GM12878 (cell line): Measurements from ENCODE around the gene CD2. TPM values are rescaled to one million over a fixed set of nuclear protein-coding genes. Genes with fewer than 3 reads are reported as not detected.
A peak's percentile ranks its signal among the peaks of the same experiment; 100 is the strongest.

Experiments
- ATAC-seq: fragments of 200-7000 bp; cut with Tn5 transposase; 3 replicates; pipeline ENCODE4 v1.9.1; 2020; ENCODE audit warnings: mild to moderate bottlenecking, moderate library complexity
- BruUV-seq: library from RNA; stranded (reverse); fragments of 400-500 nt; replicated peaks from 2 replicates; lab custom pipeline; 2021; lab: Mats Ljungman, UMichigan
- CTCF ChIA-PET: fragments of 300-600 bp; sonication (Branson Sonifier 250); formaldehyde crosslinking; extraction: SDS; loops from one replicate; lab custom pipeline; 2021; ENCODE audit warnings: inconsistent platforms; lab: Yijun Ruan, JAX
- POLR2A ChIA-PET: fragments of 350-600 bp; formaldehyde crosslinking; extraction: SDS; loops from one replicate; lab custom pipeline; 2021; ENCODE audit warnings: inconsistent platforms; lab: Charles Lee
- RAD21 ChIA-PET: fragments of 300-600 bp; sonication (Branson Sonifier 250); formaldehyde crosslinking; loops from one replicate; lab custom pipeline; 2023; ENCODE audit warnings: antibody characterized with exemption; ENCODE audit not compliant: unreplicated experiment; lab: Charles Lee
- SMC1A ChIA-PET: fragments of 300-600 bp; sonication (Branson Sonifier 250); formaldehyde crosslinking; loops from one replicate; lab custom pipeline; 2023; ENCODE audit not compliant: unreplicated experiment, uncharacterized antibody; lab: Charles Lee
- DNase-seq: peaks from one replicate; pipeline ENCODE4 v3.0.0-alpha.2; 2011; ENCODE audit warnings: low read depth, low spot score
- FAIRE-seq: peaks from 3 replicates; lab custom pipeline; 2011; peaks lifted over from hg19 to GRCh38; lab: Jason Lieb, UNC
- H2AFZ ChIP-seq: 2 replicates; pipeline ENCODE4 v1.6.0; 2011; ENCODE audit warnings: low read depth, low read length, control low read depth; ENCODE audit not compliant: control insufficient read depth
- H3K27ac ChIP-seq: 2 replicates; pipeline ENCODE4 v1.5.1; 2011; ENCODE audit warnings: control low read depth; ENCODE audit not compliant: control insufficient read depth, insufficient read depth
- H3K27me3 ChIP-seq, 2 experiments: replicated peaks in 1 of 2; 2 replicates each; pipeline versions ENCODE4 v1.6.0 to v1.6.1; 2011; ENCODE audit warnings: low read length in 1 of 2; ENCODE audit not compliant: control insufficient read depth in 2 of 2, insufficient read depth in 2 of 2
- H3K36me3 ChIP-seq, 2 experiments: 2 replicates each; pipeline ENCODE4 v1.5.1; 2011; ENCODE audit warnings: low read length in 1 of 2; ENCODE audit not compliant: control insufficient read depth in 2 of 2, insufficient read depth in 2 of 2
- H3K4me1 ChIP-seq: 2 replicates; pipeline ENCODE4 v1.6.1; 2011; ENCODE audit warnings: mild to moderate bottlenecking, low read length, moderate library complexity, mixed read lengths; ENCODE audit not compliant: control insufficient read depth, insufficient read depth
- H3K4me2 ChIP-seq: 2 replicates; pipeline ENCODE4 v1.6.0; 2011; ENCODE audit warnings: control low read depth; ENCODE audit not compliant: control insufficient read depth, insufficient read depth
- H3K4me3 ChIP-seq: fragments of 200-600 bp; sonication (generic); 2 replicates; pipeline ENCODE4 v1.5.1; 2016
- H3K79me2 ChIP-seq: 2 replicates; pipeline ENCODE4 v1.6.0; 2011; ENCODE audit warnings: low read length; ENCODE audit not compliant: control insufficient read depth, insufficient read depth
- H3K9ac ChIP-seq: 2 replicates; pipeline ENCODE4 v1.8.0; 2011; ENCODE audit warnings: low read length, control low read depth, mixed read lengths; ENCODE audit not compliant: control insufficient read depth, insufficient read depth
- H3K9me3 ChIP-seq: replicated peaks from 3 replicates; pipeline ENCODE4 v1.5.1; 2011; ENCODE audit warnings: mild to moderate bottlenecking, low read length; ENCODE audit not compliant: control insufficient read depth, insufficient read depth
- H4K20me1 ChIP-seq: 2 replicates; pipeline ENCODE4 v1.6.0; 2011; ENCODE audit not compliant: control insufficient read depth, insufficient read depth
- YBX1 ChIP-seq: fragments of 450-650 bp; IDR thresholded peaks from 2 replicates; pipeline ENCODE4 v1.6.1; 2016; ENCODE audit warnings: antibody characterized with exemption
- WGBS: methylation state at CpG from one replicate; pipeline ENCODE4 v1.1.6; 2016; ENCODE audit warnings: low lambda C conversion rate; ENCODE audit not compliant: insufficient replicate concordance, insufficient coverage; ENCODE audit errors: missing lambda C conversion rate; 5-methylcytosine and 5-hydroxymethylcytosine counted together
- in situ Hi-C: fragments of 300-500 bp; cut with MboI; formaldehyde crosslinking; loops from 9 replicates; pipeline ENCODE4 v1.14.3; 2018; ENCODE audit warnings: mixed read lengths
- intact Hi-C: fragments of 100-400 bp; cut with micrococcal nuclease; formaldehyde crosslinking; loops from one replicate; pipeline ENCODE4 v1.14.2; 2022; ENCODE audit not compliant: unreplicated experiment
- polyA plus RNA-seq, 11 experiments: library from polyadenylated mRNA; depleted of rRNA in 4 of 11; unstranded in 6 of 11; stranded (reverse) in 5 of 11; fragments of >200 nt; fragmentation: Nextera tagmentation in 4 of 11; fragmentation: Illumina TruSeq in 1 of 11; extraction: Ambion mirVana in 4 of 11; extraction: Trizol in 1 of 11; gene quantifications; 1 replicate in 1 of 11; 2 replicates in 10 of 11; pipeline versions ENCODE4 v1.2.1 to v1.2.3, GENCODE V29; 2011 to 2016; ENCODE audit warnings: inconsistent platforms in 2 of 11, missing spikeins in 2 of 11, low read depth in 1 of 11
- total RNA-seq, 4 experiments: library from RNA; depleted of rRNA in 3 of 4; stranded (reverse); fragments of >200 nt in 3 of 4; fragmentation: Illumina TruSeq in 1 of 4; extraction: Trizol in 1 of 4; gene quantifications; 2 replicates each; pipeline versions ENCODE4 v1.2.1 to v1.2.3, GENCODE V29; 2013 to 2021
- TF ChIP-seq, protein P1 (sequence below): fragments of 150-350 bp; IDR thresholded peaks from 2 replicates; pipeline ENCODE4 v1.6.1; 2016; ENCODE audit warnings: low read depth, low read length

CD2 gene
- total and polyA plus RNA-seq, 10 of the 15 experiments (the other 5 are each of a cell fraction or from before 2014, with no cell fraction given): 0.15 to 4.3 (median 2.8) TPM

DNA sequence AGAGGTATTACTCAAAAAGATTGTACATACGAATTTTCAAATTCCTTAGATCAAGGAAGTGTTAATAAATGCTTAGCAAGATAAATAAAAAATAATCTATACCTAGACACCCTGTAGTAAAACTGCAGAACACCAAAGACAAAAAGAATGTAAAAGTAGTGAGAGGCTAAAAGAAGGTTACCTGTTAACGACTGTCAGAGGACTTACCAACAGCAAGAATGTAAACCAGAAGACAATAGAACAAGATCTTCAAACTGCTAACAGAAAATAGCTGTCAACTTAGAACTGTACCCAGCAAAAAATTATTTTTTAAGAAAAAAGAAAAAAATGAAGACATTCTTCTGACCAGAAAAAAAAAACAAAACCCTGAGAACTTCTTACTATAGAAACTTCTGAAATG is 51.2 kb downstream of the CD2 start:
- DNase-seq: no peak
- POLR2A ChIA-PET: interaction anchor here (0.7 kb wide), 1 partner anchor 25 kb away, joined by 3 read pairs; no protein-coding TSS in a partner anchor
- FAIRE-seq: no peak
- CTCF ChIA-PET: interaction anchor here (0.7 to 3.5 kb wide), 9 partner anchors 10 to 68 kb away, joined by 3 to 14 read pairs (median 5); partner anchors contain the start of gene CD2
- H3K27ac ChIP-seq: no peak overlapping the region
- no peak overlapping the region for H3K4me2 ChIP-seq
- H3K36me3 ChIP-seq: no peaks in the 10 kb centered on the region
- no peaks in the 10 kb centered on the region for H3K27me3 ChIP-seq
- no peak overlapping the region for H2AFZ ChIP-seq
- peak; percentile 28; the same call in 1 of the 3 replicates for ATAC-seq
- no peak overlapping the region for H3K9ac ChIP-seq
- intact Hi-C loops: no loop called here
- TF ChIP-seq YBX1: no peak
- TF ChIP-seq, protein P1, sequence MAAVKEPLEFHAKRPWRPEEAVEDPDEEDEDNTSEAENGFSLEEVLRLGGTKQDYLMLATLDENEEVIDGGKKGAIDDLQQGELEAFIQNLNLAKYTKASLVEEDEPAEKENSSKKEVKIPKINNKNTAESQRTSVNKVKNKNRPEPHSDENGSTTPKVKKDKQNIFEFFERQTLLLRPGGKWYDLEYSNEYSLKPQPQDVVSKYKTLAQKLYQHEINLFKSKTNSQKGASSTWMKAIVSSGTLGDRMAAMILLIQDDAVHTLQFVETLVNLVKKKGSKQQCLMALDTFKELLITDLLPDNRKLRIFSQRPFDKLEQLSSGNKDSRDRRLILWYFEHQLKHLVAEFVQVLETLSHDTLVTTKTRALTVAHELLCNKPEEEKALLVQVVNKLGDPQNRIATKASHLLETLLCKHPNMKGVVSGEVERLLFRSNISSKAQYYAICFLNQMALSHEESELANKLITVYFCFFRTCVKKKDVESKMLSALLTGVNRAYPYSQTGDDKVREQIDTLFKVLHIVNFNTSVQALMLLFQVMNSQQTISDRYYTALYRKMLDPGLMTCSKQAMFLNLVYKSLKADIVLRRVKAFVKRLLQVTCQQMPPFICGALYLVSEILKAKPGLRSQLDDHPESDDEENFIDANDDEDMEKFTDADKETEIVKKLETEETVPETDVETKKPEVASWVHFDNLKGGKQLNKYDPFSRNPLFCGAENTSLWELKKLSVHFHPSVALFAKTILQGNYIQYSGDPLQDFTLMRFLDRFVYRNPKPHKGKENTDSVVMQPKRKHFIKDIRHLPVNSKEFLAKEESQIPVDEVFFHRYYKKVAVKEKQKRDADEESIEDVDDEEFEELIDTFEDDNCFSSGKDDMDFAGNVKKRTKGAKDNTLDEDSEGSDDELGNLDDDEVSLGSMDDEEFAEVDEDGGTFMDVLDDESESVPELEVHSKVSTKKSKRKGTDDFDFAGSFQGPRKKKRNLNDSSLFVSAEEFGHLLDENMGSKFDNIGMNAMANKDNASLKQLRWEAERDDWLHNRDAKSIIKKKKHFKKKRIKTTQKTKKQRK: no peak
- in situ Hi-C loops: no loop called here
- H3K4me3 ChIP-seq: no peak overlapping the region
- no peaks in the 10 kb centered on the region; the same call in 2 of the 3 replicates for H3K9me3 ChIP-seq
- H4K20me1 ChIP-seq: no peaks in the 10 kb centered on the region
- no peaks in the 10 kb centered on the region for H3K79me2 ChIP-seq
- BruUV-seq: no TSS peak
- peaks cover 5% of the 10 kb centered on the region for H3K4me1 ChIP-seq
- WGBS: 26% methylated on average over 2 of the region's 2 CpGs
- RAD21 ChIA-PET: interaction anchor here (1.0 to 2.6 kb wide), 6 partner anchors 10 to 68 kb away, joined by 3 to 15 read pairs (median 3); no protein-coding TSS in a partner anchor
- SMC1A ChIA-PET: interaction anchor here (1.0 to 5.0 kb wide), 10 partner anchors 10 to 231 kb away, joined by 3 to 35 read pairs (median 3); no protein-coding TSS in a partner anchor
